ENCODE data around the gene PPP2R2C. TPM values are rescaled to one million over a fixed set of nuclear protein-coding genes. Genes with fewer than 3 reads are reported as not detected.

Gene PPP2R2C
- total RNA-seq, 6 experiments from 2014 or later: 0.14 to 0.25 (median 0.23) TPM; not detected in 2

DNA sequence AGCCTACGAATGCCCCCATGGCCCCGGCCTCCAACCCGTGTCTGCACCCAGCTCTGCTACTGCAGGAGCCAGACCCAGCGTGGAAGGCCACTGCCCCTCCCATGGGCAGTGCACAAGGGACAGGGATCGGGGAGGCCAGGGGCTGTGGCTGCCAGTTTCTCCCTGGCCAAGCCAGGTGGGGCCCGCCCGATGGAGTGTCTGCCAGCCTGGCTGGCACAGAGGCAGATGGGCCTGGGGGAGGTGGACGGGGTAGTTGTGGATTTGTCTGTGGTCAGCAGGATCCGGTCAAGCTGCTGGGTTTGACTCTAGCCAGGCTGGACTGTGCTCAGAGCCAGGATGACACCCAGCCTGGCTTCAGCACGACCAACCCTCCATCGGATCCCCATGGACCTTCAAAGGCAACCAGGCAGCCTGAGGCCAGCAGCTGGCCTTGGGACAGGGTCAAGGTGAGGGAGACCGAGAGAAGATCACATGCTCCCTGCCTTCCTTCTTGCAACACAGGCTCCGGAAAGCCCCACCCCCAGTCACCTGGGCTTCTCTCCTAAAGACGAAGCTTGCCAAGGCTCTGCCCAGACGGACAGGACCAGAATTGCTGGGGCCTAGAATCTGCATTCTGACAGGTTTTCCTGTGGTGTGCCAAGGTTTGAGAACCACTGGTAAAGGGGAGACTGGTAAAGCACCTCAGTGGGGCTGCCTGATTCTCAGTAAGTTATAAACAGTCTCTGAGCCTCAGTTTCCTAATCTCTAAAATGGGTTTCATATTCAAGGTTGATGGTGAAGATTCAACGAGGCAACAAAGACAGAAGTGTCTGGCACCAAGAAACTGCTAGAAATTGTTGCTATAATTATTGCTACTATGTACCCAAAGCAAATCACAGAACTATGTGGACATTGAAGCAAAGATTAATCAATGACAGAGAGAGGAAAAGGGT, 78.6 kb downstream of the PPP2R2C start:
- Mint-ChIP-seq H3K4me1 (ENCODE audit: low read depth) (no peaks in the 10 kb centered on the region), H3K9me3 (no peaks in the 10 kb centered on the region), H3K27ac (no peak overlapping the region), H3K27me3 (ENCODE audit: insufficient read depth) (peaks cover 24% of the 10 kb centered on the region), H3K36me3 (ENCODE audit: low read depth) (no peaks in the 10 kb centered on the region), H3K4me3 (no peak overlapping the region)
- DNase-seq: no peak
- TF ChIP-seq, protein P1, sequence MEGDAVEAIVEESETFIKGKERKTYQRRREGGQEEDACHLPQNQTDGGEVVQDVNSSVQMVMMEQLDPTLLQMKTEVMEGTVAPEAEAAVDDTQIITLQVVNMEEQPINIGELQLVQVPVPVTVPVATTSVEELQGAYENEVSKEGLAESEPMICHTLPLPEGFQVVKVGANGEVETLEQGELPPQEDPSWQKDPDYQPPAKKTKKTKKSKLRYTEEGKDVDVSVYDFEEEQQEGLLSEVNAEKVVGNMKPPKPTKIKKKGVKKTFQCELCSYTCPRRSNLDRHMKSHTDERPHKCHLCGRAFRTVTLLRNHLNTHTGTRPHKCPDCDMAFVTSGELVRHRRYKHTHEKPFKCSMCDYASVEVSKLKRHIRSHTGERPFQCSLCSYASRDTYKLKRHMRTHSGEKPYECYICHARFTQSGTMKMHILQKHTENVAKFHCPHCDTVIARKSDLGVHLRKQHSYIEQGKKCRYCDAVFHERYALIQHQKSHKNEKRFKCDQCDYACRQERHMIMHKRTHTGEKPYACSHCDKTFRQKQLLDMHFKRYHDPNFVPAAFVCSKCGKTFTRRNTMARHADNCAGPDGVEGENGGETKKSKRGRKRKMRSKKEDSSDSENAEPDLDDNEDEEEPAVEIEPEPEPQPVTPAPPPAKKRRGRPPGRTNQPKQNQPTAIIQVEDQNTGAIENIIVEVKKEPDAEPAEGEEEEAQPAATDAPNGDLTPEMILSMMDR (IDR thresholded peaks at IDR 0.05): no peak

DNA sequence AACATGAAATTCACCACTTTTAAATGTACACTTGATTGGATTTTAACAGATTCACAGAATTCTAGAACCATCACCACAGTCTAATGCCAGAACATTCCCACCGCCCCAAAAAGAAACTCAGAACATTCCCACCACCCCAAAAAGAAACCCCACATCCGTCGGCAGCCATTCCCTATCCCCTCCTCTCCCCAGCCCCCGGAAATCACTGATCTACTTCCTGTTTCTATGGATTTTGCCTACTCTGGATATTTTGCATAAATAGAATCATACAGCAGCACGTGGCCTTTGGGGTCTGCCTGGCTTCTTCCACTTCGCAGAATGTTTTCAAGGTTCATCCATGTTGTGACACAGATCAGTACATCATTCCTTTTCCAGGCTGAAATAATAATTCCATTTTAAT, 79.3 kb downstream of the PPP2R2C start:
- H3K4me1 Mint-ChIP-seq (ENCODE audit: low read depth): no peaks in the 10 kb centered on the region
- DNase-seq: no peak
- no peaks in the 10 kb centered on the region for H3K9me3 Mint-ChIP-seq
- TF ChIP-seq, protein P1 (IDR thresholded peaks at IDR 0.05): no peak
- no peak overlapping the region for H3K27ac Mint-ChIP-seq
- H3K4me3 Mint-ChIP-seq: no peak overlapping the region
- peaks cover 31% of the 10 kb centered on the region for H3K27me3 Mint-ChIP-seq (ENCODE audit: insufficient read depth)
- no peaks in the 10 kb centered on the region for H3K36me3 Mint-ChIP-seq (ENCODE audit: low read depth)

DNA sequence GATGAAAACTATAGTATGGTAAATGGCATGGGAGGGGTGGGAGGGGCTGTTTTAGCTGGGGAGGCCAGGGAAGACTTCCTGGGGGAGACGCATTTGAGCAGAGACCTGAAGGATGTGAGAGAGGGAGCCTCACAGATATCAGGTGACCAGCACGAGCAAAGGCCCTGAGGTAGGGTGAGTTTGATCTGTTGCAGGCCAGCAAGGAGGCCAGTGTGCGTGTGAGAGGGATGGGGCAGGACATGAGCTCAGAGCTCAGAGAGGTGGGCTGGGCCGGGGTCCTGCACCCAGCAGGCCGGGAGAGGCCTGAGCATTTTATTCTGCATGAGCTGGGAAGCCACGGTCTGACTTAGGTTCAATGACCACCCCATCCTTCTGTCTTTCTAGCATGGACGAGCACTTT, 80.0 kb downstream of the PPP2R2C start:
- H3K36me3 Mint-ChIP-seq (ENCODE audit: low read depth): no peaks in the 10 kb centered on the region
- no peaks in the 10 kb centered on the region for H3K9me3 Mint-ChIP-seq
- H3K27me3 Mint-ChIP-seq (ENCODE audit: insufficient read depth): peaks cover 35% of the 10 kb centered on the region
- H3K4me1 Mint-ChIP-seq (ENCODE audit: low read depth): no peaks in the 10 kb centered on the region
- H3K27ac Mint-ChIP-seq: no peak overlapping the region
- DNase-seq: no peak
- TF ChIP-seq, protein P1 (IDR thresholded peaks at IDR 0.05): no peak
- H3K4me3 Mint-ChIP-seq: no peak overlapping the region

DNA sequence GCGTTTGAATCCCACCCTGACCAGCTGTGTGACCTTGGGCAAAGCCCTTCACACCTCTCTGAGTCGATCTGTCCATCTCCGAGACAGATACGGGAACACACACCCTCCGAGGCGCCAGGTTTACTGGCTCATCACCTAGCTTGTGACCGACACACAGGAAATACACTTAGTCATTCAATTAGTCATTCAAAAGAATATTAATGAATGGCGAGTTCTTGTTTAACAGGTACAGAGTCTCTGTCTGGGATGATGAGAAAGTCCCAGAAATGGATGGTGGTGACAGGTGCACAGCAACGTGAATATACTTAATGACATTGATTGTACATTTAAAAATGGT, 80.6 kb downstream of the PPP2R2C start:
- no peak overlapping the region for H3K27ac Mint-ChIP-seq

DNA sequence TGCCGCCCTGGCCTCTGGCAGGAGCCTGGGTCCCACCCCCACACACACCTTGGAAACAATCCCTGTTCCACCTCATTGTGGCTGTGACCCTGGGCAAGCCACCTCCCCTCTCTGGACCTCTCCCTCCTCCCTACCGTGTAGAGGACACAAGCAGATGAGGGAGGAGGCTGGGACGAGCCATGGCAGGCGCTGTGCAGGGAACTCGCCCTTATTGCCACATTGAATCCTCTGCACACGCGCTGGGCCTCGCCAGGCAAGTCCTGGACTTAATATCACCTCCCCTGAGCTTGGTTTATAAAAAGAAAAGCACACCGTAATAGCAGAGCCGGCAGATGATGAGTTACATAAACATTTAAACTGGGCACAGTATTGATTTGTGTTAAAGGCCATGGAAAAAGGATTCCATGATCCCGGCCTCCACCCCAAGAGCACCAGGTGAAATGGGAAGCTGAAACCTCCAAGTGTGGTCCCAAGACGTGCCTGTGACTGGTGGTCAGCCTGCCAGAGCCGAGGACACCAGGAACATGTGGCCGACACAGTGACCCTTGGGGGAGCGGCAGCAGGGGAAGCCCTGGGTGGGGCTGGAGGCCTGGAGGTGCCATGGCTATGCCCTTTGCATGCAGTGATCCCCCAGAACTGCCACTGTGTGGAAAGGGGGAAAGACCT, 81.1 kb downstream of the PPP2R2C start:
- TF ChIP-seq, protein P1 (IDR thresholded peaks at IDR 0.05): no peak
- DNase-seq: no peak
- Mint-ChIP-seq H3K36me3 (ENCODE audit: low read depth) (no peaks in the 10 kb centered on the region), H3K9me3 (no peaks in the 10 kb centered on the region), H3K27ac (no peak overlapping the region), H3K4me1 (ENCODE audit: low read depth) (no peaks in the 10 kb centered on the region), H3K4me3 (no peak overlapping the region), H3K27me3 (ENCODE audit: insufficient read depth) (peaks cover 37% of the 10 kb centered on the region)

More for the DNA sequence above, 80.6 kb downstream of the PPP2R2C start:
- Mint-ChIP-seq H3K4me1 (ENCODE audit: low read depth) (no peaks in the 10 kb centered on the region), H3K27me3 (ENCODE audit: insufficient read depth) (peaks cover 36% of the 10 kb centered on the region), H3K4me3 (no peak overlapping the region), H3K9me3 (no peaks in the 10 kb centered on the region), H3K36me3 (ENCODE audit: low read depth) (no peaks in the 10 kb centered on the region)
- DNase-seq: no peak
- TF ChIP-seq, protein P1 (IDR thresholded peaks at IDR 0.05): no peak

Measured in HFFc6 (cell line).